Epithelial cell of esophagus (primary cell): Measurements from ENCODE around the gene RAPGEF2.
"Not testable (repeated sequence)": the region's sequence is repeated elsewhere in the genome, so short reads cannot be mapped to it uniquely, and the experiment has no call there.

Source experiments
- DNase-seq: peaks from one replicate; pipeline ENCODE4 v3.0.0; 2010; ENCODE audit warnings: low read depth
- H3K4me3 ChIP-seq: 2 replicates; pipeline ENCODE4 v1.5.1; 2011; ENCODE audit warnings: mild to moderate bottlenecking, low read length, control low read depth
- CTCF ChIP-seq: IDR thresholded peaks from 2 replicates; pipeline ENCODE4 v1.5.1; 2011; ENCODE audit warnings: low read depth, mild to moderate bottlenecking, low read length, control low read depth, inconsistent platforms; ENCODE audit not compliant: insufficient read depth; ENCODE audit errors: missing control alignments

Gene RAPGEF2

DNA sequence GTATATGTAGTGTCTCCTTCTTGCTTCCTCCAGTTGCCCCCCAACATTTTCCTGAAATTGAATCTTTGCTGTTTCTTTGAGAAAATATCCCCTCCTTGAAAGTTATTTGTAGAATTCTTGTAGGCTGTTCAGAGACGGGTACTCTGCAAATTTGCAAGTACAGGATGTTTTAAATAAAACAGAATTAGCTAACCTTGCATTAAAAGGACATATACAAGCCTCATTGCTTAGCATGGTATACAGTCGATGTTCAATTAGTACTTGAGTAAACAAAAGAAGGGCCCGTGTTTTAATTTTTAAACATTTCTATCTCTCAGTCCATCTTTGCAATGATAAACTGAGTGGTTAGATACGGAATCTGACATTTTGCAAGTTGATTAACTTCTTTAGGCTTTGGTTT is 50.8 kb downstream of the RAPGEF2 start:
- H3K4me3 ChIP-seq, result no peak overlapping the region
- TF ChIP-seq CTCF, result no peak
- no peak for DNase-seq

DNA sequence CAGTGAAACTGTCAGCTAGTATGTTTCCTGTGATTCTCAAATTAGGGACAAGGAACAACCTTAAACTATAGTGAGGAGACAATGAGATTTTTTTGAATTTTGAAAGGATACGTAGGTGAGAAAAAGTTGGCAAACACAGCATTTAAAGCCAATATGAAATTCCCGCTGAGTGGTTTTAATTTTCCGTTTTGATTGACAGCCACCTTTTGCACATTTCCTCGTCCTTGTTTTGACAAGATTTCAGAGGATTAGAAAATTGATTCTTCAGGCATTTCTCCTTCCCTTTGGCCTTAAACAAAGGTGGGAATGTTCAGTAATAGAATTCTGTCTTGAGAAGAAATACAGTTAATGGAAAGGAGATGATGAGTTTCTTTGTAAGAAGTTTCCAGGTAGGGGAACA is 52.2 kb downstream of the RAPGEF2 start:
- TF ChIP-seq CTCF, result no peak
- no peak for DNase-seq
- H3K4me3 ChIP-seq, result no peak overlapping the region

GRCh38 chr4:159158083-159158617 is 55.3 kb downstream of the RAPGEF2 start:
- no peak for TF ChIP-seq CTCF
- DNase-seq, result no peak
- no peak overlapping the region for H3K4me3 ChIP-seq

DNA sequence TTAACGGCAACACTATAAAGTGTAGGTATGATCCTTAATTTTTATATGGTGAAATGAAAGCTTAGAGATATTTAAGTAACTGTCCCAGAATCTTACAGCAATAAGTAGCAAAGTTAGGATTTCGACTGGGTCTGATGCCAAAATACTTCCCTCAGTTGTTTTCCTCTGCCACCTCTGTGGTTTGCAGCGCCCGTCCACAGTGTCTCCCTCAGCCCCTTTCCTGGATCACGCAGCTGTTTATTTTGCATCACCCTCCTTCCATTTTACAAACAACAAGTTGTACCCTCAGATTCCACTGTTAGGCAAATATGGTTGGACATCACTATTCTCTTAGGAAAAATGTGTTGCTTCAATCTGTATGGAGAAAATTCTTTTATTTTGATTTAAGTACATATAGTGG is 56.1 kb downstream of the RAPGEF2 start:
- no peak for DNase-seq
- H3K4me3 ChIP-seq, result no peak overlapping the region
- no peak for TF ChIP-seq CTCF

GRCh38 chr4:159159611-159160010 is 56.7 kb downstream of the RAPGEF2 start:
- H3K4me3 ChIP-seq, result no peak overlapping the region
- no peak for TF ChIP-seq CTCF
- DNase-seq, result no peak

GRCh38 chr4:159160242-159160641 is 57.4 kb downstream of the RAPGEF2 start:
- no peak for DNase-seq
- no peak for TF ChIP-seq CTCF
- H3K4me3 ChIP-seq, result no peak overlapping the region

- not testable (repeated sequence) for DNase-seq, H3K4me3 ChIP-seq
Measured at GRCh38 chr4:159161436-159161835, 58.6 kb downstream of the RAPGEF2 start.
